ENCODE results near the gene HTR1D.
A peak's percentile ranks its signal among the peaks of the same experiment; 100 is the strongest.

The HTR1D gene

GRCh38 chr1:23159963-23160877 is 57.1 kb downstream of the HTR1D start:
- Histone ChIP-seq H3K4me2 (peak overlapping the region in 2 of 11 experiments; percentile 7 to 91; a peak in 1 of 22 replicates), H3K9me3 (replicated peaks in 1 of 11) (no peaks in the 10 kb centered on the region), H3K4me3 (no peak overlapping the region), H3K4me1 (peaks cover 15 to 71% (median 44%) of the 10 kb centered on the region in 10 experiments; a peak in 18 of 20 replicates), H3K36me3 (peaks cover 0 to 97% (median 25%) of the 10 kb centered on the region in 11 experiments; a peak in 15 of 22 replicates), H3K9ac (no peak overlapping the region), H3K27ac (no peak overlapping the region), H4K20me1 (peaks cover 94 to 100% (median 100%) of the 10 kb centered on the region in 11 experiments), H3K27me3 (no peaks in the 10 kb centered on the region)
- no peak for TF ChIP-seq Cebpa-rat (IDR thresholded peaks at IDR 0.05)

DNA sequence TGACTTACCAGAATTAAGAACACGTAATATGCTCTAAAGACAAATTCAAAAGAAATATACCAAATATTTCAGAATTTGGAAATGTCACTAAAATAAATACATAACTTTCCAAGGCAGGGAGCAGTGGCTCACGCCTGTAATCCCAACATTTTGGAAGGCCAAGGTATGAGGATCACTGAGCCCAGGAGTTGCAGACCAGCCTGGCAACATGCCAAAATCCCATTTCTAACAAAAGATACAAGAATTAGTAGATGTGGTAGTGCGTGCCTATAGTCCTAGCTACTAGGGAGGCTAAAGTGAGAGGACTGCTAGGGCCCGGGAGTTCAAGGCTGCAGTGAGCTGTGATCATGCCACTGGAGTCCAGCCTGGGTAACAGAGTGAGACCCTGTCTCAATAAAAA is 60.4 kb downstream of the HTR1D start:
- Histone ChIP-seq H3K4me2 (peak overlapping the region in 3 of 11 experiments; percentile 1 to 9 (median 4); a peak in 2 of 22 replicates), H3K27me3 (no peaks in the 10 kb centered on the region), H3K9me3 (replicated peaks in 1 of 11) (no peaks in the 10 kb centered on the region), H4K20me1 (peaks cover 91 to 100% (median 100%) of the 10 kb centered on the region in 11 experiments), H3K4me1 (peaks cover 7 to 38% (median 21%) of the 10 kb centered on the region in 10 experiments; a peak in 13 of 20 replicates), H3K4me3 (no peak overlapping the region), H3K27ac (no peak overlapping the region), H3K9ac (no peak overlapping the region), H3K36me3 (peaks cover 0 to 93% (median 29%) of the 10 kb centered on the region in 11 experiments; a peak in 16 of 22 replicates)
- no peak for TF ChIP-seq Cebpa-rat (IDR thresholded peaks at IDR 0.05)

DNA sequence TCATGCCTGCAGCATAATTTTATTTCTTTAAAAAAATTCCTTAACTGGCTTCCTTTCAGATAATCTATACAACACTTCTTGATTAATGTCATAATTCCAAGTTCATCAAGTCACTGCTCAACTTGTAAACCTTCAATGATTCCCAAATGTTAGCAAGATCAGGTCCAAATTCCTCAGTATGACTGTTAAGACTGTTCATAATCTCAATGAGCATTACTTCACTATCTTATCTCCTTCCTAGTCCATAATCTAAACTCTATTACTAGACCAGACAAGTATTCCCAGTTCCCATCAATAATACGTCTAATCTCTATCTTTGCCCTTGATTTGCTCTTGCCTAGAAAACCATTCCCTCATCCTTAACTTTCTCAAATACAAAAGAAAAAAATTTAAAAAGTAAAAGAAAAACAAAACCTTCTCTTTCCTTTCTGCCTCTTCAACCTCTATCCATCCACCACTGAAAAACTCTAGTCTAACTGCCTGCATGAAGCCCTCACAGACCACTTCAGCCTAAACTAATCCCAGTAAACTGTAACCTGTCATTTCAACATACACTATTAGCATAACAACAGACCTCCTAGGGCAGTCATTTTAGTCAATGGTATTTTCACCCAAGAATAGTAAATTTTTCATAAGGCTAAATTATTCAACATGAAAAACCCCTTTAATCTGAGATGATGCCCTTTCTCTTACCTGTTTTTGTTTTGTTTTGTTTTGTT is 64.2 kb downstream of the HTR1D start:
- TF ChIP-seq Cebpa-rat (IDR thresholded peaks at IDR 0.05), result no peak
- Histone ChIP-seq H3K4me1 (peaks cover 7 to 53% (median 30%) of the 10 kb centered on the region in 10 experiments; a peak in 16 of 20 replicates), H3K9me3 (replicated peaks in 1 of 11) (no peaks in the 10 kb centered on the region), H3K9ac (no peak overlapping the region), H4K20me1 (peaks cover 82 to 100% (median 100%) of the 10 kb centered on the region in 11 experiments), H3K4me3 (no peak overlapping the region), H3K27me3 (no peaks in the 10 kb centered on the region), H3K36me3 (peaks cover 0 to 81% (median 33%) of the 10 kb centered on the region in 11 experiments; a peak in 18 of 22 replicates), H3K27ac (no peak overlapping the region), H3K4me2 (no peak overlapping the region)

DNA sequence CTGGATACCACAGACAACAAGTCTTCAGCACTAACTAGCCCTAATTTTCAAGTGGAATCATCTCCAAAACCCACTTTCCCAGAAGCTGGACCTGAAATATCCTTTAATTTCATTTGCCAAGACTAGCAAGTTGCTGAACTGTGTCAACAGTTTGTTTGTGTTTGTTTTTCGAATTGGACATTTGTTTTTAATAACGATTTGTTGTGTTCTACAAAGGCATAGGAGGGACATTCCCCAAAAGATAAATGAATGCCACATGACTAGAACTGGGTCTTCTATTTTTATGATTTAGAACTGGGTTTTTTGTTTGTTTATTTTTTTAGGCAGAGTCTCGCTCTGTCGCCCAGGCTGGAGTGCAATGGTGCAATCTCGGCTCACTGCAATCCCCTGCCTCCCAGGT is 66.6 kb downstream of the HTR1D start:
- Histone ChIP-seq H3K36me3 (peaks cover 9 to 81% (median 55%) of the 10 kb centered on the region in 11 experiments; a peak in 21 of 22 replicates), H3K4me3 (no peak overlapping the region), H3K9ac (no peak overlapping the region), H3K27me3 (no peaks in the 10 kb centered on the region), H3K27ac (no peak overlapping the region), H3K9me3 (replicated peaks in 1 of 11) (no peaks in the 10 kb centered on the region), H3K4me2 (peak overlapping the region in 2 of 11 experiments; percentile 16 to 22; a peak in 2 of 22 replicates), H3K4me1 (peaks cover 0 to 48% (median 28%) of the 10 kb centered on the region in 10 experiments; a peak in 16 of 20 replicates), H4K20me1 (peaks cover 70 to 100% (median 100%) of the 10 kb centered on the region in 11 experiments)
- no peak for TF ChIP-seq Cebpa-rat (IDR thresholded peaks at IDR 0.05)

DNA sequence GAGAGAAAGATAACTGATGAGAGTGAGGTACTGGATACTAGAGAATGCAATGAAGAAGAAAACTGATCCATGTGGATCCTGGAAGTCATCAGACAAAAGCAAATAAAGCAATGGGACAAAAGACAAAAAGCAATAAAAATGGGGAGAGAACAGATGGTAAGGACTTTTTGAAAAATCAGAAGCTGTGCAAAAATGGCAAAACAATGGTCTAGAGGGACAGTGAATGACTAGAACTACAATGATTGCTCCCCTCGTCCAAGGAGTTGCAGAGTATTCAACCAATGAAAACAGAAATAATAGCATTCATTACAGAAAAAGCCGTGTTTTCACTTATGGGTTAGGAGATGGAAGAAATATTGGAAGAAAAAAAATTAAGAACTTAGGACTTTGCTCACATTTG is 67.2 kb downstream of the HTR1D start:
- Histone ChIP-seq H3K4me3 (no peak overlapping the region), H3K36me3 (peaks cover 9 to 81% (median 55%) of the 10 kb centered on the region in 11 experiments; a peak in 21 of 22 replicates), H3K27ac (no peak overlapping the region), H3K4me1 (peaks cover 0 to 48% (median 28%) of the 10 kb centered on the region in 10 experiments; a peak in 17 of 20 replicates), H3K9me3 (replicated peaks in 1 of 11) (no peaks in the 10 kb centered on the region), H3K27me3 (no peaks in the 10 kb centered on the region), H3K9ac (no peak overlapping the region), H4K20me1 (peaks cover 70 to 100% (median 100%) of the 10 kb centered on the region in 11 experiments), H3K4me2 (peak overlapping the region in 1 of 11 experiments; percentile 49; a peak in 2 of 22 replicates)
- TF ChIP-seq Cebpa-rat (IDR thresholded peaks at IDR 0.05), result no peak

DNA sequence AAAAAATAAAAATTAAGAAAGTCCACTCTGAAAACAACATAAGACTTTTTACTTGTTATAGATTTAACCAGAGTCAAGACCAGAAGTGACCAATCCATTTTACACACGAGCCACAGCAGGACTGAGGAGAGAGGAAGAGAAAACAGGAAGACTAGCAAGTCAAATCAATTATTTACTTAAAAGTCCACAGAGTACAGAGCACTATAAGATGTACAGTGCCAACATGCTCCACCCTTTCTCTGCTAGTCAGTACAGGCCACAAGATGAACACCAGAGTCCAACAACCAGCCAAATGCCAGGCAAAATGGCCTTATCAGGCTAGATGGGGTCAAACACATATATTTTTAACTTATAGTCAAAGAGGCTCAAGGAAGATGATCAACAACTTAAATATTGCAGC is 68.2 kb downstream of the HTR1D start:
- H3K27me3 ChIP-seq, result no peaks in the 10 kb centered on the region
- H3K4me3 ChIP-seq, result no peak overlapping the region
- H3K4me1 ChIP-seq, result peaks cover 0 to 51% (median 28%) of the 10 kb centered on the region in 10 experiments; a peak in 17 of 20 replicates
- TF ChIP-seq Cebpa-rat (IDR thresholded peaks at IDR 0.05), result no peak
- H3K9me3 ChIP-seq (replicated peaks in 1 of 11), result no peaks in the 10 kb centered on the region
- peak overlapping the region in 5 of 11 experiments; percentile 34 to 61 (median 55); a peak in 9 of 22 replicates for H3K4me2 ChIP-seq
- peak overlapping the region in 1 of 11 experiments; percentile 2; a peak in 1 of 22 replicates for H3K27ac ChIP-seq
- H3K9ac ChIP-seq, result no peak overlapping the region
- peaks cover 18 to 83% (median 63%) of the 10 kb centered on the region in 11 experiments; a peak in 21 of 22 replicates for H3K36me3 ChIP-seq
- peaks cover 70 to 100% (median 100%) of the 10 kb centered on the region in 11 experiments for H4K20me1 ChIP-seq

DNA sequence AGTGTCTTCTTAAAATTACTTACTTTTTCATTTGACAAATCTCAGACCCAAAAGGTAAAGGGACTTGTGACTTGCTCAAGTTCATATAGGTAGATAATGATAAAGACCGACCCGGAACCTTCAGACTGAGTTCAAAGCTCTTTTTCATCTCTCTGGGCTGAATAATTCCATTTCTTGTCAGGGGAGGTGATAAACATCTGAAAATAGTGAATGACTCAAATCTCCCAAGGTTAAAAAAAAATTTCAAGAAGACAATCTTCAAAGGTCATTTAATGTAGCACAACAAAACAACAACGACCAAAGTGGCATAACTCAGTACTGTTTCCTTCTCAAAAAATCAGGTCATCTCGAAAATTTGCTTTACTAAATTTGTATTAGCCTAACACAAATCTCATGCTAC is 69.2 kb downstream of the HTR1D start:
- H3K4me3 ChIP-seq, result no peak overlapping the region

More for the DNA sequence above, 69.2 kb downstream of the HTR1D start:
- Histone ChIP-seq H3K9me3 (replicated peaks in 1 of 11) (no peaks in the 10 kb centered on the region), H3K9ac (no peak overlapping the region), H3K27ac (no peak overlapping the region), H4K20me1 (peaks cover 68 to 100% (median 100%) of the 10 kb centered on the region in 11 experiments; a peak in 21 of 22 replicates), H3K27me3 (no peaks in the 10 kb centered on the region), H3K36me3 (peaks cover 21 to 84% (median 67%) of the 10 kb centered on the region in 11 experiments; a peak in 21 of 22 replicates), H3K4me1 (peaks cover 0 to 51% (median 28%) of the 10 kb centered on the region in 10 experiments; a peak in 17 of 20 replicates), H3K4me2 (peak overlapping the region in 3 of 11 experiments; percentile 16 to 61 (median 60); a peak in 3 of 22 replicates)
- TF ChIP-seq Cebpa-rat (IDR thresholded peaks at IDR 0.05), result no peak

Data from BLaER1 treated with 17β-estradiol and CSF1 and Interleukin-3, amounts not matched to agents 10 nM and 100 nM (cell line).